ELR (cell line): ENCODE measurements around the gene HTR7.
"Not testable (repeated sequence)": the region's sequence is repeated elsewhere in the genome, so short reads cannot be mapped to it uniquely, and the experiment has no call there.

Experiments used
- DNase-seq: peaks from one replicate; pipeline ENCODE4 v3.0.0-alpha.2; 2015; ENCODE audit warnings: low read depth

HTR7 gene

GRCh38 chr10:90857635-90858460 lies at the start of gene HTR7:
Gene HTR7 (minus strand): TSS chr10:90858039. CDS start chr10:90857671, 368 bp downstream.
- DNase-seq, result peak; percentile 69

DNA sequence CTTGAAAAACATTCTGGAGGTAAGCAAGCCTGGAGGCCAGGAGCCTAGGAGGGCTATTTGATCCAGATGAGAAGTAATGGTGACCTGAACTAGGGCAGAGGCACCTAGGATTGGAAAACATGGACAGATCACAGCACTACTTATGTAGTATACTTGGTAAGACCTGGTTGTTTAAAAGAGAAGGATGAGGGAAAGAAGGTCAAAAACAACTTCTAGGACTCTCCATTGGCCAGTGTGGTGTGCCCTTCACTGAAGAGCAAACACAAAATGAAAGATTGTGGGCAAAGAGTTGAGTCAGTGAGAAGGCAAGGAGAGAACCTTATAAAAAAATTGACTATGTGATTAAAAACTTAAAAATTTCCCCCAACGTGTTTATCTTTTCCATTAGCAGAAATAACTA lies 48.8 kb upstream of the HTR7 start:
- DNase-seq, result no peak

- no peak for DNase-seq
These were observed 48.1 kb upstream of the HTR7 start for GRCh38 chr10:90905925-90906324.

DNA sequence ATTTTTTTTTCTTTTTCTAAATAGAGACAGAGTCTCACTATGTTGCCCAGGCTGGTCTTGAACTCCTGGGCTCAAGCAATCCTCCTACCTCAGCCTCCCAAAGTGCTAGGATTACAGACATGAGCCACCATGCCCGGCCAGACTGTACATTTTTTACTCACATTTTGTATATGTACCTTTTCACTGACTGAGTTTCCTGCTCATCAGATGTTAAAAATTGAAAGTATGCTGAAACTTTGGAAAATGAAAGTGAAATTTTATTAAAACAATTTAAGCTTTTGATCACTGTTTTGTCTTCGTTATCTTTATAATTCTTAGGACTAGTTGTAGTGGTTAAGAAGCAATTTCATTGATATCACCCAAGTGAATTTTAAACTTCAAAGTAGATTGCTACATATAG lies 39.1 kb upstream of the HTR7 start:
- DNase-seq, result not testable (repeated sequence)

DNA sequence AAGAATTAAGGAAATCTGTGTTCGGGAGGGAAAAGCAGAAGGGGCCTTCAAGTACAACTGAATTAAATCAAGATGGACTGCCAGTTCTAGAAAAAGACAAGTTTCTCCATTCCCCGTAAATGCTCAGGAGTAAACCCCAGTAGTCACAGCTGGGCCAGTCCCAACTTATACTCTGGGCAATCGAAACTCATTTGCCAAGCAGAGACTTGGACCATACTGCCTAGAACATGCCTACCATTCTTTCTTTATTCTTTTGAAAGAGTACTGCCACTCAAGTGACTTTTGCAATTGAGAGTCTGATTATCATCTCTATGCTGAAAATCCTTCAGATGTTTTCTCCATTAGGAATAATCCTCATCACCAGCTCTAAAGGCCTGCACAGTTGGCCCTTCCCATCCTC lies 35.4 kb upstream of the HTR7 start:
- DNase-seq, result no peak

GRCh38 chr10:90890347-90890746 lies 32.5 kb upstream of the HTR7 start:
- DNase-seq, result peak; percentile 48

DNA sequence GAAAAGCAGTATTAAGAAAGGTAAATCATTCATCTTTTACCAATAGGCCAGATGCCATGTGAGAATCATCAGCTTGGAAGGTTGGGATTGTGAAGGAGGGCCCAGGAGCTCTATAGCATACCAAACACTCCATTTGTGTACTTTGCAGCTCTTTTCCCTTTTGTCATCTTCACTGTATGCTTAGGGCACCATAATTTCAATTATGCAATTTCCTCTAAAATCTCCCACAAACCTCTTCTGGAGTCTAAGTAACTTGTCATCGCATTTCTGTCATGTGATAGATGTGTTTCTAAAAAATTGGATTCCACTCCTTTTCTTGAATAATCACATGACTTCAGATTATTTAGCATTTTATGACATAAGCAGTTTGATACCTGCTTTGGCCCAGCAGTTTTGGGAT lies 31.8 kb upstream of the HTR7 start:
- DNase-seq, result no peak

- no peak for DNase-seq
These were observed 30.5 kb upstream of the HTR7 start for GRCh38 chr10:90888387-90888786.

DNA sequence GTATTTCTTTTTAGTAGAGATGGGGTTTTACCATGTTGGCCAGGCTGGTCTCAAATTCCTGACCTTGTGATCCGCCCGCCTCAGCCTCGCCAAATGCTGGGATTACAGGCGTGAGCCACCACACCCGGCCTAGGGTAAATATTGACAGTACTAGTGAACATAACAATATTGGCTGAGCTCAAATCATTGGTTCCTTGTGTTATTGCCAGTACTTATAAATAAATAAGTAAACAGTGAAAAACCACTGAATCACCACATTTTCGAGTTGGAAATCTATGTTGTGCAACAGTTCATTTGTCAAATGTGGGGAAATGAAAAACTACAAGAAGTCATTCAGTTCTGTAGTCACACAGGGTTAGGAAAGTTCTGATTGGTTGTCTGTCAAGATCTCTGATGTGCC lies 29.7 kb upstream of the HTR7 start:
- DNase-seq, result no peak

- DNase-seq, result peak; percentile 19
These were observed 27.3 kb upstream of the HTR7 start for GRCh38 chr10:90885176-90885575.

- no peak for DNase-seq
These were observed 26.6 kb upstream of the HTR7 start for GRCh38 chr10:90884431-90884830.

- peak; percentile 53 for DNase-seq
These were observed 22.4 kb upstream of the HTR7 start for GRCh38 chr10:90880059-90880719.

- no peak for DNase-seq
These were observed 21.2 kb upstream of the HTR7 start for GRCh38 chr10:90879062-90879461.

GRCh38 chr10:90872648-90873020 lies 14.8 kb upstream of the HTR7 start:
- peak; percentile 34 for DNase-seq

DNA sequence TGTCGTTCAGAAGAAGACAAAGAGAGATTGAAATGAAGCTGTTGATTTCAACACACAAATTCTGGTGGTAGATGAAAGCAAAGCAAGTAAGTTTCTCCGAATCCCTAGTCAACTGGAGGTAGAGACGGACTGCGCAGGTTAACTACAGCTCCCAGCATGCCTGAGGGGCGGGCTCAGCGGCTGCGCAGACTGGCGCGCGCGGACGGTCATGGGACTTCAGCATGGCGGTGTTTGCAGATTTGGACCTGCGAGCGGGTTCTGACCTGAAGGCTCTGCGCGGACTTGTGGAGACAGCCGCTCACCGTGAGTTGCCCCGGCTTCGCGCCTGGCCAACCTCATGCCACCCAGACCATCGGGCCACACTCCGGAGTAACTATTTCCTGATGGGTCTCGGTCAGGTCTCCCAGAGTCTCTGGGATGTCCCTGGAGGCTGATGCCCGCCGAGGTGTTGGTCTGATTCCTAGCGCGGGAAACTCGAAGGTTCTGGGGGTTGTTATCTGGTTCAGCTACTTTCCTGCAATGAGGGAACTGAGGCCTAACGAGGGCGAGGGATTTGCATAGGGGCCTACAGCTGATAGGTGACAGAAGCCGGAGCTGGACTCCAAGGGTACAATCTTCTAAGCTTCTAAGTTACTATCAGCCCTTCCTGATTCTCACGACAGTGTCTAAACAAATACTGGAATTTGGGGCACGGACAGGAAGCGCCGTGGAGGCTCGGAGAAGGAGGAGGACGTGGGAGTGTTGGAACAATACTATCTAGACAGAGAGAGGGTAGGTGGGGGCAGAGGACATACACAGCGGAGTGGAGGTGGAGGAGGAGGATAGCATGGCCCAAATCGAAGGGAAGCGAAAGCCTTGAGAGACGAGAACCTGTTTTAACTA lies 14.2 kb upstream of the HTR7 start, which contains the start of gene RPP30:
Gene RPP30 (plus strand): TSS at position 209 of the 882 bp plus-strand sequence. CDS start 13 bp downstream, at position 222.
- peak; percentile 87 for DNase-seq

GRCh38 chr10:90871279-90871765 lies 13.5 kb upstream of the HTR7 start:
- peak; percentile 87 for DNase-seq

DNA sequence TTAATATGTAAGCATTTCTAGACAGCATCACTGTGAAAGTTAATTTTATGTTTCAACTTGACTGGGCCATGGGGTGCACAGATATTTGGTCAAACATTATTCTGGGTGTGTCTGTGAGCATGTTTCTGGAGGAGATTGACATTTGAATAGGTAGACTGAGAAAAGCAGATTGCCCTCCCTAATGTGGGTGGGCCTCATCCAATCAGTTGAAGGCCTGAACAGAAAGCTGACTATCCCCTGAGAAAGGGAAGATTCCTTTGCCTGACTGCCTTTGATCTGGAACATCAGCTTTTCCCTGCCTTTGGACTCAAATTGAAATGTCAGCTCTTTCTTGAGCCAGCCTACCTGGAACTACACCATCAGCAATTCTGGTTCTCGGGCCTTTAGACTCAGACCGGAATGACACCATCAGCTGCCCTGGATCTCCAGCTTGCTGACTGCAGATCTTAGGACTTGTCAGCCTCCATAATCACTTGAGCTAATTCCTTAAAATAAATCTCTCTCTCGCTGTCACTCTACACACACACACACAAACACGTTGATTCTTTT lies 8.3 kb upstream of the HTR7 start:
- DNase-seq, result no peak

DNA sequence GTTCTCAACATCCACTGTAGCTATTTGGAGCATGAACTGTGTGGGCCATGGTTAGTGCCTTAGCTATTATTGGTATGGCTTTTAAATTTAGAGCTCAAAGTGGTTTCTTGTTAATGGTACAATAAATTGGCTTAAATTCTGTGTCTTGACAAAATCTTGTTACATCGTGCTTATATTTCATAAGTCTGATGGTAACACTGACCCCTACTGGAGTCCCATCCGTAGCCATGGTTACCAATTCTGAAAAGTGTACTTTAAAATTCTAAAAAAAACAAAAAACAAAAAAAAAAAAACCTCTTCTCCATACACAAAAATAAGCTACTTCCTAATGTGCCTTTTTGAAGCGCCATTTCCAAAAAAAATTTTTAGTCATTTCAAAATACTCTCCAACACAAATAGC lies 7.6 kb upstream of the HTR7 start:
- DNase-seq, result peak; percentile 72

GRCh38 chr10:90862908-90863514 lies 5.2 kb upstream of the HTR7 start:
- peak; percentile 64 for DNase-seq

DNA sequence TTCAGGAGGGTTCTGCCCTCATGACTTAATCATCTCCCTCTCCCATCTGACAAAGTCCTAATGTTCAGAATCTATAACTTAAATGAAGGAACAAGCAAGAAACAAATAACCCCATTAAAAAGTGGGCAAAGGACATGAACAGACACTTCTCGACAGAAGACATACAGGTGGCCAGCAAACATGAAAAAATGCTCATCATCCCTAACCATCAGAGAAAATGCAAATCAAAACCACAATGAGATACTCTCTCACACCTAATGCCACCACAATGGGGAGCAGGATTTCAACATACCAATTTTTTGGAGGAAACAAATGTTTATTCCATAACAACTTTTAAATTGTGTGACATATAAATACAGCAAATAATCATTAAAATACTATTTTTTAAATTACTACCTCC lies 3.0 kb upstream of the HTR7 start:
- no peak for DNase-seq

DNA sequence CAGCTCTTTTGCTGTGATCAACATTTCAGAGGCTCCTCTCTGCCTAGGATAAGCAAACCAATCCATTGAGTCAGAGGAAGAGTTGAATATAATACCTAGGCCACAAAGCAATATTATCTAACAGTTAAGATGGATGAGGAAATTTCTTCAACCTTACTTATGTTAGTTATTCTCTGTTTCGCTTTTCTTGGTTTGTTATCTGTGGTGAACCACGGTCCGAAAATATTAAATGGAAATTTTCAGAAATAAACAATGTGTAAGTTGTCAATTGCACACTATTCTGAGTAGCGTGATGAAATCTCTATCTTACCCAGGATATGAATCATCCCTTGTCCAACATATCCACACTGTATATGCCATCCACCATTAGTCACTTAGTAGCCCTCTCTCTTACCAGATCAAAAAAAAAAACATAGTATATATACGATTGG lies 1.5 kb upstream of the HTR7 start:
- DNase-seq, result peak; percentile 94
